NCI-H146 treated with DMSO at 0.1 percent for 48 hours (cell line): ENCODE measurements around the gene RALBP1.

Experiments used
- DNase-seq: peaks from one replicate; lab custom pipeline; 2025; ENCODE audit not compliant: unreplicated experiment; lab: John Stamatoyannopoulos, UW

The RALBP1 gene

GRCh38 chr18:9507565-9508088 lies 32.3 kb downstream of the RALBP1 start:
- no peak for DNase-seq

DNA sequence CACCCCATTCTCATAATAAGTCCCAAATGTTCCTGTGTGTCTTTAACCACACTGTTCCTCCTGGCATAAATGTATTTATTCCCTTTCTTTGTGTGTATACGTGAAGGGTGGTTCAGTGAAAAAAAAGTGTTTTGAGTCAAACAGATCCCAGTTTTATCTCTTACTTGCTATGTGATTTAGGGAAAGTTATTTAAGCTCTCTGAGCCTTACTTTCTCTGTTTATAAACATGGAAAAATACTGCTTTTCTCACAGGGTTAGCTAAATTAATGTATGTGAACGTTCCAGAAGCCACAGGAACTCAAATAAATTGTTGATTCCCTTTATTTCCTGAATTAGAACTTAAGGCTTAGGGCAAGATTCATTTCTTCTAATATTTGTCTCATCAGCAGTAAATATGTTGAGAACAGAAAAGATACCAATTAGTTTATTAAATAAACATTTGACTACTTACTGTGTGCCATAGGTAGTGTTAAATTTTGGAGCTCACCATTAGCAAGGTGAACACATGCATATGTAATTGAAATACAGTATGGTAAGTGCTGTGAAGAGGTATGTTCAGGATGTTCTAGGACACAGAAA lies 33.2 kb downstream of the RALBP1 start:
- no peak for DNase-seq

DNA sequence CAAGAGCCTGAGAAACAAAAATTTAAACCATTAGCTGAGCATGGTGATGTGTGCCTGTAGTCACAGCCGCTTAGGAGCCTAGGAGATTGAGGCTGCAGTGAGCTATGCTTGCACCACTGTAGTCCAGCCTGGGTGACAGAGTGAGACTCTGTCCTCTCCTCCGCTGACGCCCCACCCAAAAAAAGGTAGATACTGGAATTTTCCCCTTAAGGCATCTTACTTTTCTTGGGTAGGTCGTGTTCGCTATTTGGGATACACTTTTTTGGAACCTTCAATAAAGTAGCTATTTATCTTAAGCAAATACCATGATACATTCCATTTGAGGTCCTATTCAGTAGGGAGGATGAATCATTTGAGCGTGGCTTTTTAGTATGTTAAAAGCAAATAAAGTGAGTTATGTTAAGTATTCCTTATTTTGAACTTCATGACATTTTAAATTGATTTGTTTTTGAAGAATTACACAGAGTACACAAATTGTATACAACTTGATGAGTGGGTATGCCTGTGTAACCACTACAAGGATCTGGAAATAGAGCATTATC lies 38.7 kb downstream of the RALBP1 start:
- DNase-seq = no peak

DNA sequence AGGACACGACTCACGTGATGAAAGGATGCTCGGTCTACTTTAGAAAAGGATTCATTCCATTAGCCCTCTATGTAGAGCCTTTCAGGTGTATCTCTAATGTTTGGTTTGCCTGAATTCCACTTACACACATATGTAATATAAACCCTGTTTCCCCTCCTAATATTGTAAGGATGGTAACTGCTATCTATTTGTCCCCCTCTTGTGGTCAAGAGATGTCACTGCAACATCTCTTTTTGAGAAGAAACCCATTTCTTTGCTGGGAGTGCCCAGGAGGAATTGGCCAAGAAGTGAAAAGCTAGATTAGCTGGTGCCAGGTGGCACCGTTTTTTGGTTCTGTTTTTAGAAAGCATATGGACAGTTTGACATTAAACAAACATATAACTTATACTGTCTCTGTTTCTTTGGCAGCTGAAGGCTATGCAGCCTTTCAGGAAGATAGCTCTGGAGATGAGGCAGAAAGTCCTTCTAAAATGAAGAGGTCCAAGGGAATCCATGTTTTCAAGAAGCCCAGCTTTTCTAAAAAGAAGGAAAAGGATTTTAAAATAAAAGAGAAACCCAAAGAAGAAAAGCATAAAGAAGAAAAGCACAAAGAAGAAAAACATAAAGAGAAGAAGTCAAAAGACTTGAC lies 41.2 kb downstream of the RALBP1 start:
- peak; percentile 80 for DNase-seq

- no peak for DNase-seq
Observed at GRCh38 chr18:9517869-9518268, 42.6 kb downstream of the RALBP1 start.

GRCh38 chr18:9519399-9519798 lies 44.1 kb downstream of the RALBP1 start:
- DNase-seq = no peak

GRCh38 chr18:9520666-9521065 lies 45.4 kb downstream of the RALBP1 start:
- DNase-seq = no peak

DNA sequence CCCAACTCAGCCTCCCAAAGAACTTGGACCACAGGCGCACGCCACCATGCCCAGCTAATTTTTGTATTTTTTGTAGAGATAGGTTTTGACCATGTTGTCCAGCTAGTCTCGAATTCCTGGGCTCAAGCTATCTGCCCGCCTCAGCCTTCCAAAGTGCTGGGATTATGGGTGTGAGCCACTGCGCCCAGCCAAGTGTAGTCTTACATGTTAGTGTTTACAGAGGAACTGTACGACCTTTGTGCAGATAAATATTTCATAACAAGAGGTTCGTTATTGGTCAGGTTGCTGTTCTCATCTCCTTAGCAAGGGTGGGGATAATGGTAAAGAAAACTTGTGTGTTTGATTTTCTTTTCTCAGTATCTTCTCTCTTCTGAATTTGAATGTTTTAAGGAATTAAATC lies 46.5 kb downstream of the RALBP1 start:
- DNase-seq = no peak

DNA sequence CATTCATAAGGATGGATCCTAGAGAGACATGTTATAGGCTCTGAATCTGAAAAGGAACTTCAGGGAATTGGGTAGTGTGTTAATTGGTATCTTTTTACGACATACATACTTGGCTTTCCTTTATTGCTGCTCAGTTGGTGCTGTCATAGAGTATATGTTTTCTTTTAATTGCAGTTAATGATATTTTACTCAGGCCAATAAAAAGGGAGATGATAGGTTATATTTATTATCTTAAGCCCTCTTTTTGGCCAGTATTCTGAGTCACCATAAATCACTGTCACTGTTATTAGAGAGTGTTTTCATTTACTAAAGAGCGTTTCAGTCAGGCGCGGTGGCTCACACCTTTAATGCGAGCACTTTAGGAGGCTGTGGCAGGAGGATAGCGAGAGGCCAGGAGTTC lies 47.6 kb downstream of the RALBP1 start:
- no peak for DNase-seq

DNA sequence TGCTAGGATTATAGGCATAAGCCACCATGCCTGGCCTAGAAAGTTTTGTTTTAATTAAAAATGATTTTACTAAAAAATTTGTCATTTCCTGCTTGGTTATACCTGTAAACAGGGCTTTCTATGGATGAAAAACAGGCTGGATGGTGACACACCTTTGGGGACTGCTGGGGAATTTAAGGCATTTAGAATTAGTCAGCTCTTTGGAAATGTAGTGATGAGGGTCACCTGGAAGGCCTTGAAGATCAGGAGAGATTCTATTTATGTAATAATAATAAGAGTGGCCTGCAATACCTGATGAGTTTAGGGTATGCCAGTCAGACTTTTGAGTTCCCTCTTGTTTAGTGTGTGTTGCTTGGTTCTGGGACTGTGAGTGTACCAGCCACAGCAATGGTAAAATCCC lies 51.1 kb downstream of the RALBP1 start:
- DNase-seq = no peak

DNA sequence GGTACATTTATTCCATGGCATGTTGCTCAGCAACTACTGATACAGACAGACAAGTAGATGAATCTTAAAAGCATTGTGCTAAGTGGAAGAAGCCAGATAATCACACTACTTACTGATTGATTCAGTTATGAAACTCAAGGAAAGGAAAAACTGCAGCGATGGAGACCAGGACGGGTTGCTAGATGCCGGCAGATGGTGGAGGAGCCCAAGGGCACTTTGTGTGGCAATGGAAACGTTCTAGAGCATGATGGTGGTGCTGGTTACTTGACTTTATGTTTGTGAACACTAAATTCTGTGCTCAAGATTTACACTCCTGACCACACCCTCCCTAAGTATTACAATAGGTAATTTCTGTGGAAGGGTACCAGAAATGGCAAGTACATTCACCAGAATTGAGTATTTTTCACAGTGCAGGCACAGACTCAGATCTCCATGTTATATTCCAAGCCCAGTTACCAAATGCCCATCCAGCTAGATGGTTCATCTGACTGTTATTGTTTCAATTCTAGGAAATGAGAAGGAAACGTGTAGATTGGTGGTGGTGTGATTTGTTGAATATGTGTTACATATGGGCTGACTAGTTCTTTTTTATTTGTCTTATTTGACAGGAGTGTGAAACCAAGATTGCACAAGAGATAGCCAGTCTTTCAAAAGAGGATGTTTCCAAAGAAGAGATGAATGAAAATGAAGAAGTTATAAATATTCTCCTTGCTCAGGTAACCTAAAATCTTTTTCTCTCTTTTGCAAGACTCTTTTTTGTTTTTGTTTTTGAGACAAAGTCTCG lies 55.1 kb downstream of the RALBP1 start:
- no peak for DNase-seq

- no peak for DNase-seq
Observed at GRCh38 chr18:9531791-9532410, 56.6 kb downstream of the RALBP1 start.

- no peak for DNase-seq
Observed at GRCh38 chr18:9534844-9535243, 59.5 kb downstream of the RALBP1 start.

GRCh38 chr18:9535430-9535991 lies 60.2 kb downstream of the RALBP1 start:
- no peak for DNase-seq

- no peak for DNase-seq
Observed at GRCh38 chr18:9536354-9537152, 61.2 kb downstream of the RALBP1 start.

DNA sequence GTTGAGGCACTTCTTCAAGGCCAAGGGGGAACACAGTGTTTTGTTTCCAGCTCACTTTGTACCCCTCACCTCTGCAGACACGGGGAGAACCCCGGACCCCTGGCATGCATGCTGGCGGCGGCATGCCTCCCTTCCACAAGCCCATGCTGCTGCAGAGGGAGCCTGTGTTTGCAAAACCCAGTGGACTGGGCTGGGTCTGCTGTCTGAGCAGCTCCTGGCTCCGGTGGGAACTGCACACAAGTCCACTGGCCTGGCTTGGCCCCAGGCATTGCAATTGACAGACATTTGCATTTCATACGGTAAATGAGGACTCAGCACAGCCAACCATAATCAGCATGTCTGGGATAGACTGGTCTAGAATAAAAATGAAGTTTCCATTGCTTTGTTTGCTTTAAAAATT lies 62.4 kb downstream of the RALBP1 start:
- DNase-seq = no peak

DNA sequence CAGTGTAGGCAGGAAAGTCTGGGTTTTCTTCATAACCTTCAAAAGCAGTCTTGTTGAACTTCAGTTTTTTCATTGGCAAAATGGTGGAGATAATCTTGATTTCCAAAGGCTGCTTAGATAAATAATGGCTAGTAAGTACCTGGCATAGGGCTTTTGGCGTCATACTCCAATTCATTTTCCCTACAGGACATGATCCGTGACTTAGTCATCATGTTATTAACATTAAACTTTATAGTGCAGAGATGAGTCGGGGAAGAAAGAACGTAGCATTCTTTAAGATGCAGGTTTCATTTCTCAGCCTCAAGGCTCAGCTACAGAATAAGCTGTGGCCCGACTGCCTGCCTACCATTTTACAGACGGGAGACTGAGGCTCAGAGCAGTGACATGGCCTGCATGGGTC lies 64.0 kb downstream of the RALBP1 start:
- no peak for DNase-seq

DNA sequence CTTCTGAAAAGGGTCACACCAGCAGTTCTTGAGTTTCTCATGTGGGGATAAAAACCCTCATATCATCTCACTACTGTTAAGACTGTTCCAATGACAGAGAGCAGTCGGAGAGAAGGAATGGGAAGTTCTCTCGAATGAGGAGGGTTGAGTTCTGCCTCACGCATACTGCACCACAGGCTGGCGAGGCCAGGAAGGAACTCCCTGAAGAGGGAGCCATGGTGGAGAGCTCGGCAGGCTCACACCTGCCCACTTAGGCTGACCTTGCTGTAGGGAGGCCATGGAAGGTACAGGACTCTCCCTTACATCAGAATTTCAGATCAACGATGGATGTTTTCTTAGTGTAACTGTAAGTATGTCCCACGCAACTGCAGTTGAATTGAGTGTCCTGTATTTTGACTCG lies 64.6 kb downstream of the RALBP1 start:
- no peak for DNase-seq

GRCh38 chr18:9542924-9543323 lies 67.6 kb downstream of the RALBP1 start:
- no peak for DNase-seq

- no peak for DNase-seq
Observed at GRCh38 chr18:9545029-9545428, 69.7 kb downstream of the RALBP1 start.
